GM12873 (cell line): ENCODE data around the gene BSPRY.

Source experiments
- TF ChIP-seq, protein P1 (sequence below): IDR thresholded peaks from 2 replicates; pipeline ENCODE4 v1.5.1; 2012; ENCODE audit warnings: low read depth, mild to moderate bottlenecking, moderate library complexity, low read length, control low read depth; ENCODE audit not compliant: insufficient read depth; ENCODE audit errors: missing control alignments

BSPRY gene

DNA sequence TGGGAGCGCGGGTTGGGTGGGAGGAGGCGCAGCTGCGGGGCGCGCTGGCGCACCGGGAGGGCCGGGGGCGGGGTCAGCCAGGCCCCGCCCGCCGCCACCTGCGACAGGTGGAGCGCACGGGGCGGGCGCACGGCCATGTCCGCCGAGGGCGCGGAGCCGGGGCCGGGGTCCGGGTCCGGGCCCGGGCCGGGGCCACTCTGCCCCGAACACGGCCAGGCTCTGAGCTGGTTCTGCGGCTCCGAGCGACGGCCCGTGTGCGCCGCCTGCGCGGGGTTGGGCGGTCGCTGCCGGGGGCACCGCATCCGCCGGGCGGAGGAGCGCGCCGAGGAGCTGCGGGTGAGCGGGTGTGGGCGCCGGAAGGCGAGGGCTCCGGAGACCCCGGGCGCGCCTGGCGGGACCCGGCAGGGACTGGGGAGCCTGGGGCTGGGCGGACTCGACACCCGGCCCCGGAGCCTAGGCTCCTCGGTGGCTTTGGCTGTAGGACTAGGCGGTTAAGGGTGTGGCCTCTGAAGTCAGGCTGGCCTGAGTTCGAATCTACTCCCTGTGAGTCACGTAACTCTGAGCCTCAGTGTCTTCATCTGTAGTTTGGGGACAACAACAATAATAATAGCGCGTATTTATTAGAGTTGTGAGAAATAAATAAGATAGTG lies at the start of gene BSPRY:
Gene BSPRY (plus strand): TSS at position 97 of the 650 bp plus-strand sequence. CDS start 39 bp downstream, at position 136.
- TF ChIP-seq, protein P1, sequence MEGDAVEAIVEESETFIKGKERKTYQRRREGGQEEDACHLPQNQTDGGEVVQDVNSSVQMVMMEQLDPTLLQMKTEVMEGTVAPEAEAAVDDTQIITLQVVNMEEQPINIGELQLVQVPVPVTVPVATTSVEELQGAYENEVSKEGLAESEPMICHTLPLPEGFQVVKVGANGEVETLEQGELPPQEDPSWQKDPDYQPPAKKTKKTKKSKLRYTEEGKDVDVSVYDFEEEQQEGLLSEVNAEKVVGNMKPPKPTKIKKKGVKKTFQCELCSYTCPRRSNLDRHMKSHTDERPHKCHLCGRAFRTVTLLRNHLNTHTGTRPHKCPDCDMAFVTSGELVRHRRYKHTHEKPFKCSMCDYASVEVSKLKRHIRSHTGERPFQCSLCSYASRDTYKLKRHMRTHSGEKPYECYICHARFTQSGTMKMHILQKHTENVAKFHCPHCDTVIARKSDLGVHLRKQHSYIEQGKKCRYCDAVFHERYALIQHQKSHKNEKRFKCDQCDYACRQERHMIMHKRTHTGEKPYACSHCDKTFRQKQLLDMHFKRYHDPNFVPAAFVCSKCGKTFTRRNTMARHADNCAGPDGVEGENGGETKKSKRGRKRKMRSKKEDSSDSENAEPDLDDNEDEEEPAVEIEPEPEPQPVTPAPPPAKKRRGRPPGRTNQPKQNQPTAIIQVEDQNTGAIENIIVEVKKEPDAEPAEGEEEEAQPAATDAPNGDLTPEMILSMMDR: no peak

DNA sequence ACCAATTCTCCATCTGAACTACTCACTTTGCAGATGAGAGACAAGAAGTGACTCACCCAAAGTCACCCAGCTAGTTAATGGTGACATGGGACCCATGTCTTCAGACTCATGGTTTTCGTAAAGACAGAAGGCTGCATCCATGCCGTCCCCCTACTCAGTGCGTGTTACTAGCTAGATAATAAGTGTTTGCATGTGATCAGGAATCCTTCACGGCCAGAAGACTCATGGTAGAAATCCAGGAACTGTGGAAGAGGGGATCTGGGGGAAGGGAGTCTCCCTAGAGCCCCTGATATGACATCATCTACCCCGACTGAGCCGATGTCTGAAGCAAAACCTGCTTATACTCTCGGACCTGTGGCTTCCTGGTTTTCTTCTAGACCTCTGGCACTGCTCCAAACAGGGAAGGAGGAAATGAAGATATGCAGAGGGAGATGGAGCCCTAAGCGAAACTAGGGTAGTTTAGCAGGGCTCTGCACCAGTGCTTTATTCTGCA lies 49.5 kb upstream of the BSPRY start:
- TF ChIP-seq, protein P1: no peak

GRCh38 chr9:113301548-113301947 lies 47.8 kb upstream of the BSPRY start:
- TF ChIP-seq, protein P1: no peak

DNA sequence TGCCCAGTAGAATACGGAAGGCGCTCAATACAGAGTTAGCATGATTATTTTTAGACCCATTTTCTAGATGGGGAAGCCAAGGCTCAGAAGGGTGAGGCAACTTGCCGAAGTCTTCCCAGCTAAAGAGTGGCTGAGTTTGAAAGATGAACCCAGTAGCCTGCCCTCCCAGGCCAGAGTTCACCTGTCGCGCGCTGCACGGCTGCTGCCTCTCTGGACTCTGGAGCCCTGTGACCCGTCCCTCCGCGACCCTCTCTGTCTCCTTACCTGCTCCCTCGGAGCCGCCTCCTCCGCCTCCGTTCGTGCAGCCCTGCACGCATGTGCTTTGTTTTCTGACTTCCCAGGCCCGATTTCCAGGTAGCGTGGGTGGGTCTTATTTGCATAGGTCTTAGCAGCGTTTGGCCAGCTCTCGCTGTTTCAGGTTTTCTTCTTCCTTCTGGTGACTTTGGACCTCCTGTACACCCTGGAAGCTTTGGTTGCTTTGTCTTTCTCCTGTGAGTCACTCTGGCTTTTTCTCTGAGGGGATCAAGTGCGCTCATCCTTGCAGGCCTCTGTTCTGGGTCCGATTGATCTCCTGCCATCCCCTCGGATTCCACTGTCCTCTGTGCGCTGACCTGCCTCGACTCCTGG lies 46.4 kb upstream of the BSPRY start, which contains the start of gene RNF183:
Gene RNF183 (minus strand): TSS at position 585 of the 627 bp plus-strand sequence. CDS start 5,192 bp downstream, outside the sequence.
- TF ChIP-seq, protein P1: no peak

- TF ChIP-seq, protein P1: no peak
These were observed 42.8 kb upstream of the BSPRY start for GRCh38 chr9:113306566-113306965.

DNA sequence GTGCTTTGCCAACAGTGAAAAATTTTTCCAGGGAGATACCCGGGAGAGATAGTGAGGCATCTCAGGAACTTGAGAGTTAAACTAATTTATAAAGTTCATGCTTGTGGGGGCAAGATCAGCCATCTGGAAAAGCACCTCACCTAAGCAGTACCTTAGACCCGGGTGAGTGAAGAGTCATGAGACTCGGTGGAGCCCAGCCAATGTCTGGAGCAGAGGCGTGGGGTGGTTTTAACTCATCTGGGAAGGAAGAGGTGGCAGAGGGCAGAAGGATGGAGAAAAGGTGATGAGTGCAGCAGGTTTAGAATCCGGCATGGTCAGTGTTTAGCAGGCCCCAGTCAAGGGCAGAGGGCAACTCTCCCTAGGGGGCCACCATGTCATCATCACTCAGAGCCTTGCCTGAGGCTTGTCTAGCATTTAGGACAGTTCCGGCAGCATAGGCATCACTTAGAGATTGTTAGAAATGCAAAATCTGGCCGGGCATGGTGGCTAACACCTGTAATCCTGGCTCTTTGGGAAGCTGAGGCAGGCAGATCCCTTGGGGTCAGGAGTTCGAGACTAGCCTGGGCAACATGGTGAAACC lies 41.9 kb upstream of the BSPRY start:
- TF ChIP-seq, protein P1: no peak

GRCh38 chr9:113309204-113309813 lies 40.0 kb upstream of the BSPRY start:
- TF ChIP-seq, protein P1: peak; percentile 57
